ENCODE results near the gene ZNF213.

The ZNF213 gene

GRCh38 chr16:3144321-3144983 lies 9.6 kb downstream of the ZNF213 start:
- DNase-seq = no peak
- TF ChIP-seq GATA1 (IDR thresholded peaks at IDR 0.05; ENCODE audit: low read depth, low read length) (no peak), POLR2A (IDR thresholded peaks at IDR 0.05; ENCODE audit: low read length) (no peak)

GRCh38 chr16:3145151-3145550 lies 10.3 kb downstream of the ZNF213 start:
- TF ChIP-seq GATA1 (IDR thresholded peaks at IDR 0.05; ENCODE audit: low read depth, low read length) (no peak), POLR2A (IDR thresholded peaks at IDR 0.05; ENCODE audit: low read length) (no peak)
- no peak for DNase-seq

- DNase-seq = no peak
- TF ChIP-seq POLR2A (IDR thresholded peaks at IDR 0.05; ENCODE audit: low read length) (no peak), GATA1 (IDR thresholded peaks at IDR 0.05; ENCODE audit: low read depth, low read length) (no peak)
Observed at GRCh38 chr16:3145660-3146059, 10.8 kb downstream of the ZNF213 start.

DNA sequence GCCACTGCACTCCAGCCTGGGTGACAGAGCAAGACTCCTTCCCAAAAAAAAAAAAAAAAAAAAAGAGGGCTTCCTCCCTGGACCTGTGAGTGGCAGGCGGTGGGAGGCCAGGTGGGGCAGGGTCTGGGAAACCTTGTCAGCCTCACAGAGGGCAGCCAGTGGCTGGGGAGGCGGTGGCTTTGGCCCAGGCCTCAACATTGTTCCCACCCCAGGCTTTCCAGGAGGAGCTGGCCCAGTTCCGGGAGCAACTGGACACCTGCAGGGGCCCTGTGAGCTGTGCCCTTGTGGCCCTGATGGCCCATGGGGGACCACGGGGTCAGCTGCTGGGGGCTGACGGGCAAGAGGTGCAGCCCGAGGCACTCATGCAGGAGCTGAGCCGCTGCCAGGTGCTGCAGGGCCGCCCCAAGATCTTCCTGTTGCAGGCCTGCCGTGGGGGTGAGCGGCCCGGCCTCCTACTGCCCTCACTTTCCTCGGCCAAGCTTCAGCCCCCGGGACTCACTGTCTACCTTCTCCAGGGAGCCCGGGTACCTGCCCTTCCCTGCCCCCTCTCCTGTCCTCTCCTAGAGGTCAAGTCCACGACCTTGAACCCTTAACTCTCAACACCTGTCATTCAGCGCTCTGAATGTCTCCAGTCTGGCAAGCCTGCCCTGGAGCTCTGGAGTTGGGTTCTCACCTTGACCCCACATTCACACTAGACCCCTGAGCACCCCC lies 12.4 kb downstream of the ZNF213 start:
- DNase-seq = no peak
- TF ChIP-seq POLR2A (IDR thresholded peaks at IDR 0.05; ENCODE audit: low read length) (no peak), GATA1 (IDR thresholded peaks at IDR 0.05; ENCODE audit: low read depth, low read length) (no peak)

DNA sequence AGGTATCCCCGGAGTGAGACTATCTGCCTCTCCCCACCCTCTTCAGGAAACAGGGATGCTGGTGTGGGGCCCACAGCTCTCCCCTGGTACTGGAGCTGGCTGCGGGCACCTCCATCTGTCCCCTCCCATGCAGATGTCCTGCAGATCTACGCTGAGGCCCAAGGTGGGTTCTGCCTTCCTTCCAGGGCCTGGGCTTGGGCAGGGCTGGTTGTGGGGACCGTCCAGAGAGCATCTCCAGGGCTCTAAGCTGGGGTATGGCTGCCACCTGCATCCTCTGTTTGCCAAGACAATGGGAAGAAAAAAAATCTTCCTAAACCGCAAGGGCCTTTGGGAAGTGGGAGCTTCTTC lies 12.9 kb downstream of the ZNF213 start:
- no peak for TF ChIP-seq POLR2A (IDR thresholded peaks at IDR 0.05; ENCODE audit: low read length)
- no peak for DNase-seq

- no peak for DNase-seq
- TF ChIP-seq POLR2A (IDR thresholded peaks at IDR 0.05; ENCODE audit: low read length) = no peak
- no peak for TF ChIP-seq GATA1 (IDR thresholded peaks at IDR 0.05; ENCODE audit: low read depth, low read length)
Observed at GRCh38 chr16:3148256-3149192, 13.7 kb downstream of the ZNF213 start.

DNA sequence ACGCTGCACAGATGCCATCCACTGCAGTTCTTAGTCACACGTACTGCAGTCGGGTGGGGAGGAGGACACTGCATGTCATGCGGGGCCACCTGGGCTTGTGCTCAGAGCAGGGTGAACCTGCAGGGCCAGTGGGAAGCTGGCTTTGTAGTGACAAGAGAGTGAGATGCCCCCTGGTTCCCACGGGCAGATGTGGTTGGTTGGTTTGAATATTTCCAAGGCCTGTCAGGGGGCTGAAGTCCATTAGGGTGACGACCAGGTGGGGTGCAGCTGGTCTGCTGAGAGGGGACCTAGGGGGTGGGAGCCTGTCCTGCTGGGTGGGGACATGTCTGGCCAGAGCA lies 14.3 kb downstream of the ZNF213 start:
- no peak for TF ChIP-seq GATA1 (IDR thresholded peaks at IDR 0.05; ENCODE audit: low read depth, low read length)
- TF ChIP-seq POLR2A (IDR thresholded peaks at IDR 0.05; ENCODE audit: low read length) = no peak
- DNase-seq = peak in 1 of 2 experiments; percentile 39

- DNase-seq = peak; percentile 86 to 87
- TF ChIP-seq GATA1 (IDR thresholded peaks at IDR 0.05; ENCODE audit: low read depth, low read length) (no peak), POLR2A (IDR thresholded peaks at IDR 0.05; ENCODE audit: low read length) (peak; percentile 42)
Observed at GRCh38 chr16:3149630-3150345, 15.0 kb downstream of the ZNF213 start.

- TF ChIP-seq GATA1 (IDR thresholded peaks at IDR 0.05; ENCODE audit: low read depth, low read length) (no peak), POLR2A (IDR thresholded peaks at IDR 0.05; ENCODE audit: low read length) (peak; percentile 20)
- peak; percentile 96 to 98 for DNase-seq
Observed at GRCh38 chr16:3150346-3151218, 15.8 kb downstream of the ZNF213 start.

- DNase-seq = no peak
- TF ChIP-seq POLR2A (IDR thresholded peaks at IDR 0.05; ENCODE audit: low read length) (no peak), GATA1 (IDR thresholded peaks at IDR 0.05; ENCODE audit: low read depth, low read length) (no peak)
Observed at GRCh38 chr16:3152027-3152276, 17.1 kb downstream of the ZNF213 start.

- peak; percentile 92 to 95 for DNase-seq
- no peak for TF ChIP-seq POLR2A (IDR thresholded peaks at IDR 0.05; ENCODE audit: low read length)
- TF ChIP-seq GATA1 (IDR thresholded peaks at IDR 0.05; ENCODE audit: low read depth, low read length) = no peak
Observed at GRCh38 chr16:3152277-3152990, 17.6 kb downstream of the ZNF213 start.

DNA sequence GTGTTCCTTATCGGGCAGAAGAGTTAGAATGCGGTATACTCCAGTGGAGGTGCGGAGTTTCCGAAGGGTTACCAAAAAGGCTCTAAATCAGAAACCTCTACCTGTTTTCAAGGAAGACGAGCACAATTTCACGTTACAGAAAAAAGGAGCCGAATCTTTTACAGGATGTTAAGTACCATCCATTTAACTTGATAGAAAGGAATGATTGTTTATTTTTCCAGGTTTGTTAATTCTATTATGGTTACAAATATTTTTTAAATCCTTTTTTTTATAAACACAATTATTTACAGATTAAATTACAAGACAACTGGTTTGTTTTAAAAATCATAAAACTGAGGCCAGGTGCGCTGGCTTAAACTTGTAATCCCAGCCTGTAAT lies 18.2 kb downstream of the ZNF213 start:
- TF ChIP-seq POLR2A (IDR thresholded peaks at IDR 0.05; ENCODE audit: low read length) (no peak), GATA1 (IDR thresholded peaks at IDR 0.05; ENCODE audit: low read depth, low read length) (no peak)
- no peak for DNase-seq

- DNase-seq = no peak
- TF ChIP-seq POLR2A (IDR thresholded peaks at IDR 0.05; ENCODE audit: low read length) (no peak), GATA1 (IDR thresholded peaks at IDR 0.05; ENCODE audit: low read depth, low read length) (no peak)
Observed at GRCh38 chr16:3155181-3155580, 20.4 kb downstream of the ZNF213 start.
